RWPE1 (cell line): ENCODE results near the gene FAM120C.

Experiments used
- CTCF ChIA-PET: fragments of 350-600 bp; sonication (Branson Sonifier 250); formaldehyde crosslinking; extraction: SDS; loops from one replicate; lab custom pipeline; 2021; lab: Yijun Ruan, JAX
- POLR2A ChIA-PET: fragments of 400-600 bp; formaldehyde crosslinking; extraction: SDS; loops from one replicate; lab custom pipeline; 2020; ENCODE audit warnings: antibody characterized with exemption; ENCODE audit not compliant: low non-redundant PET; lab: Yijun Ruan, JAX
- DNase-seq: peaks from one replicate; pipeline ENCODE4 v3.0.0; 2012; ENCODE audit warnings: low spot score
- H3K27ac ChIP-seq: fragments of 450-650 bp; 2 replicates; pipeline ENCODE4 v1.5.1; 2017
- TF ChIP-seq, protein P1 (sequence below): fragments of 450-650 bp; conservative IDR thresholded peaks from 2 replicates; pipeline ENCODE4 v1.5.1; 2017; ENCODE audit warnings: low read depth, mild to moderate bottlenecking

FAM120C gene

DNA sequence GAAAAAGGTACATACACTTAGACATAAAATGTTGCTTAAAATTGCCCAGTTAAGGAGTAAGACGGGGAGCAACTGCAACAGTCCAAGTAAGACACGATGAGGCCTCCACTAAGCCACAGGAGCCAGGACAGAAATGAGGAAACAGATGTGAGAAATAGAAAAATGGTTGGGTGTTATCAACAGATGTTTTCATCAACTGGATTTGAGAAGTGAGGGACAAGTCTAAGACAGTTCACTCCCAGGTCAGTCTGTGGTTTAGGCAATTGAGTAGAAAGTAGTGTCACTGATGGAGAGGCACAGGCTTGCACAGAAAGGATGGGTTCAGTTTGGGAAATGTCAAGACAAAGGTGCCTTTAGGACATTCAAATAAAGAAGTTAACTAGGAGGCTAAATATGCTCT, 115.3 kb downstream of the FAM120C start:
- POLR2A ChIA-PET = no interaction called here

DNA sequence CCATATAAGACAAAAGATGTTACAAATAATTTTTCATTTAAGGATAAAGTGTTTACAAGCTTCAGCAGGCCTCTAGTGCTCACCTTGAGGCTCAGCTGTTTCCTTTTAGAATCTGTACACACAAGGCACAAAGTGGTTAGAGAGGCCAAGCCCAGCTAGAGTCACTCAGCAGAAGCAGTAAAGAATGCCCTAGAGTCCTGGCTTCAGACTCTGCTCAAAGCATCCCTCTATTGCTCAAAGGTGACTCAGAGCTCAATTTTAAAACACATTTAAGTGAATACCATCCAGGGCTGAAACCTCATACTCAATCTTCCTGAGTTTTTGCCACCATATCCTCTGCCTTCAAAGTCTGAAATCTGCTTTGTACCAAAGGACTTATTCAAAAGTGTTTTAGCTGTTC, 116.2 kb downstream of the FAM120C start:
- no peak for DNase-seq
- ChIA-PET POLR2A (no interaction called here), CTCF (no interaction called here)
- no peak overlapping the region for H3K27ac ChIP-seq
- TF ChIP-seq, protein P1, sequence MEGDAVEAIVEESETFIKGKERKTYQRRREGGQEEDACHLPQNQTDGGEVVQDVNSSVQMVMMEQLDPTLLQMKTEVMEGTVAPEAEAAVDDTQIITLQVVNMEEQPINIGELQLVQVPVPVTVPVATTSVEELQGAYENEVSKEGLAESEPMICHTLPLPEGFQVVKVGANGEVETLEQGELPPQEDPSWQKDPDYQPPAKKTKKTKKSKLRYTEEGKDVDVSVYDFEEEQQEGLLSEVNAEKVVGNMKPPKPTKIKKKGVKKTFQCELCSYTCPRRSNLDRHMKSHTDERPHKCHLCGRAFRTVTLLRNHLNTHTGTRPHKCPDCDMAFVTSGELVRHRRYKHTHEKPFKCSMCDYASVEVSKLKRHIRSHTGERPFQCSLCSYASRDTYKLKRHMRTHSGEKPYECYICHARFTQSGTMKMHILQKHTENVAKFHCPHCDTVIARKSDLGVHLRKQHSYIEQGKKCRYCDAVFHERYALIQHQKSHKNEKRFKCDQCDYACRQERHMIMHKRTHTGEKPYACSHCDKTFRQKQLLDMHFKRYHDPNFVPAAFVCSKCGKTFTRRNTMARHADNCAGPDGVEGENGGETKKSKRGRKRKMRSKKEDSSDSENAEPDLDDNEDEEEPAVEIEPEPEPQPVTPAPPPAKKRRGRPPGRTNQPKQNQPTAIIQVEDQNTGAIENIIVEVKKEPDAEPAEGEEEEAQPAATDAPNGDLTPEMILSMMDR = no peak

More for the DNA sequence above, 115.3 kb downstream of the FAM120C start:
- CTCF ChIA-PET = no interaction called here
- TF ChIP-seq, protein P1 = no peak
- no peak overlapping the region for H3K27ac ChIP-seq
- DNase-seq = no peak

DNA sequence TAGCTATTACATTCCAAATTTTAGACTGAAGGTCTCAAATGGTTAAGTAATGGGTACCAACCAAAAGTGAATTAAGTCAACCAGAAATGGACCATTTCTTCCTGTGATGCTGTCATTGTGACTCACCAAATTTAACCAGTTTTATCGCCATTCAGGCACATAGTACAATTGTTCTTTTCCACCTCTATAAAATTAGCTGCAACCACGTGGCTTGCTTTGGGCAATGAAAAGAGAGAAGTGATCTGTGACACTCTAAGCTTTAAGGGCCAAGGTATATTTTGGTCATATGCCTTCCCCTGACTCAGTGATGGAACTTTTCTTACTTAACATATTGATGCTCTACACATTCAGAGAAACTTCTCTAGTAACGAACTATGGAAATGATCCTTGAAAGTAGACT, 118.5 kb downstream of the FAM120C start:
- TF ChIP-seq, protein P1 = no peak
- ChIA-PET CTCF (no interaction called here), POLR2A (no interaction called here)
- H3K27ac ChIP-seq = no peak overlapping the region
- no peak for DNase-seq

DNA sequence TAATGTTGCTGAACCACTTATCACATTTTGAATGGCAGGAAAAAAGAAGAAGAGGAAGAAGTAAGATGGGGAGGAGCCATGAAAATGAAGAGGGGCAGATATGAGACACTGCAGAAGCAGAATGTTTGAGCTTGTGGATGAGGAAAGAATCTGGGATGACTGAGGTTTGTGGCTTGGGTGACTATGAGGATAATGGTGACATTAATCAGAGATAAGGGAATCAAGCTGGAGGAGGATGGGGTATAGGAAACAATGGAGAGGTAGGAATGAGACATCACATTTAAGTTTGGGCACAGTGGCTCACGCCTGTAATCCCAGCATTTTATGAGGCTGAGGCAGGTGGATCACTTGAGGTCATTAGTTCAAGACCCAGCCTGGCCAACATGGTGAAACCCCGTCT, 119.7 kb downstream of the FAM120C start:
- TF ChIP-seq, protein P1 = no peak
- ChIA-PET CTCF (no interaction called here), POLR2A (no interaction called here)
- DNase-seq = no peak
- no peak overlapping the region for H3K27ac ChIP-seq

DNA sequence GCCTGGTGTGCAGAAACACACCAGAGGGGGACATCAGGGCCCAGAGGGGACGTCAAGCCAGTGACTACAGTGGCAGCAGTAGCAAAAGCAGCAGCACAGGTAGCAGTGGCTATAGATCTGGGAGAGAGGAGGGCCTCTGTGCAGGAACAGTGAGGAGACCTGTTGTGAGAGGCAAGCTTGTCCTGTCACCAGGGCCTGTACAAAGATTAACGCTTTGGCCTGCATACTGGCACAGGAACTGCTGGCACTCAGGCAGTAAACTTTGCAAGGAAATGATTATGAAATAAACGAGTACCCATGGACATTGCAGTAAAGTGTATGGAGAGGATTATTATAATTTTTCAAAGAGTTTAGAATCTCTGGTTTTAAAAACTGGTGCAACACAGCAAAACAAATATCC, 133.3 kb downstream of the FAM120C start:
- no peak overlapping the region for H3K27ac ChIP-seq
- ChIA-PET POLR2A (no interaction called here), CTCF (no interaction called here)
- no peak for DNase-seq
- TF ChIP-seq, protein P1 = no peak

DNA sequence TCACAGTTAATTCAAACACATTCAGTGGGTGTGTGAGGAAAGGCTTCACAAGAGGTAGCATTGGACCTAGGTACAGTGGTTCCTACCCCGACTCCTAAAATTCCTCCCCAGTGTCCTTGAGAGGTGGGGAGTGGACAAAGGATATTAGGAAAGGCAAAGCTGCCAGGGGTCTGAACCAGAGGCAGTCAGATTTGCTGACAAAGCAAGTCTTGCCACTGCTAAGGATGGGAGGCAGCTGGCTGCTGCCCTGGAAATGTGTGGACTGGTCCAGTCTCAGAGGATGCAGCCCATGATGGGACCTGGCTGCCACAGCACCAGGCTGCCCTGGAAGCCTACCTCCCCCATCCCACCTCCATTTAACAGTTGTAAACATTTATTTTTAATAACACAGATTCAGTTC, 134.6 kb downstream of the FAM120C start:
- TF ChIP-seq, protein P1 = no peak
- DNase-seq = no peak
- ChIA-PET CTCF (no interaction called here), POLR2A (no interaction called here)
- H3K27ac ChIP-seq = no peak overlapping the region

DNA sequence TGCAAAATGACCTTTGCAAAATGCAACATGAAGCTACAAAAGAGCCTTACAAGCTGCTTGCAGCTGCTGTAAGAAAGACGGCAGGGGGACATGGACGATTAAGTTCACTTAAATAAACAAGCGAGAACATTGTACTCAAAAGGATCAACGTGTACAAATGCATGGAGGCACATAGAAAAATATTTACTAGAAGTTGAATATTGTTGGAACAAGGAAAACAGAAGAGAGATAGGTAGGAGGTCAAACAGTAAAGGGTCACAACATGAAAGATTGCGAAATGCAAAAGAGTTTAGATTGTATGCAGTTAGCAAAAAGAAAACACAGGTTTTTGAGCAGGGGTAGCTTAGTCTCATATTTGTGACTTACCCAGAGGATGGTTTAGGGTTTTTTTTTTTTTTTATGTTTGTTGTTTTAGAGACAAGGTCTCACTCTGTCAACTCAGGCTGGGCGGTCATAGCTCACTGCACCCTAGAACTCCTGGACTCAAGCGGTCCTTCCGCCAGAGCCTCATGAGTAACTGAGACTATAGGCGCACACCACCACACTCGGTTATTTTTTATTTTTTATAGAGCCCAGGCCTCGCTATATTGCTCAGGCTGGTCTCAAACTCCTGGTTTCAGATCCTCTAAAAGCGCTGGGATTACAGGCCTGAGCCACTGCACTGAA, 137.4 kb downstream of the FAM120C start:
- TF ChIP-seq, protein P1 = no peak
- H3K27ac ChIP-seq = no peak overlapping the region
- no peak for DNase-seq
- ChIA-PET CTCF (no interaction called here), POLR2A (no interaction called here)
